ENCODE measurements around the gene POLR3F. TPM values are rescaled to one million over a fixed set of nuclear protein-coding genes. Genes with fewer than 3 reads are reported as not detected.

POLR3F gene
- total and polyA plus RNA-seq, 2 donors (not counting 1 experiment from before 2014, with no cell fraction given) = 2.9 to 13.1 TPM

DNA sequence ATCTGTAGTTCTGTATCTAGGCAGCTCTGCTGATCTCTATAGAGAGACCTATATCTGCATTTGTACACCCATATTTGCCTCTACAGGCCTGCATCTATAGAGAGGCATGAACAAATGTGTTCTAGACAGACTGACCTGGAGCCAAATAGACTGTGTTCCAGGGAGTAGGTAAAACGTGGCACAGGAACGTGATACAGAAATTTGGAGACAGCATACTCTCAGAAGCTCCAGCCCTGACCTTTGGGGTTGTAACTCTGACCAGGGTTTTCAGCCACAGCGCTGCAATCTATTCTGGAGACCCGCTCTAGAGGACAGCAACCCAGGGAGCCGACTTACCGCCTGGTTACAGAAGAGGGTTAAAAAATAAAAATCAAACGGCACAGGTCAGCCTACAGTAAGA, 28.9 kb downstream of the POLR3F start:
- TF ChIP-seq EZH2 (IDR thresholded peaks at IDR 0.05; ENCODE audit: borderline replicate concordance, insufficient read depth, low read depth, low read length, poor library complexity, severe bottlenecking) = no peak
- TF ChIP-seq, protein P1, sequence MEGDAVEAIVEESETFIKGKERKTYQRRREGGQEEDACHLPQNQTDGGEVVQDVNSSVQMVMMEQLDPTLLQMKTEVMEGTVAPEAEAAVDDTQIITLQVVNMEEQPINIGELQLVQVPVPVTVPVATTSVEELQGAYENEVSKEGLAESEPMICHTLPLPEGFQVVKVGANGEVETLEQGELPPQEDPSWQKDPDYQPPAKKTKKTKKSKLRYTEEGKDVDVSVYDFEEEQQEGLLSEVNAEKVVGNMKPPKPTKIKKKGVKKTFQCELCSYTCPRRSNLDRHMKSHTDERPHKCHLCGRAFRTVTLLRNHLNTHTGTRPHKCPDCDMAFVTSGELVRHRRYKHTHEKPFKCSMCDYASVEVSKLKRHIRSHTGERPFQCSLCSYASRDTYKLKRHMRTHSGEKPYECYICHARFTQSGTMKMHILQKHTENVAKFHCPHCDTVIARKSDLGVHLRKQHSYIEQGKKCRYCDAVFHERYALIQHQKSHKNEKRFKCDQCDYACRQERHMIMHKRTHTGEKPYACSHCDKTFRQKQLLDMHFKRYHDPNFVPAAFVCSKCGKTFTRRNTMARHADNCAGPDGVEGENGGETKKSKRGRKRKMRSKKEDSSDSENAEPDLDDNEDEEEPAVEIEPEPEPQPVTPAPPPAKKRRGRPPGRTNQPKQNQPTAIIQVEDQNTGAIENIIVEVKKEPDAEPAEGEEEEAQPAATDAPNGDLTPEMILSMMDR (IDR thresholded peaks at IDR 0.05) = no peak
- Histone ChIP-seq H3K9ac (ENCODE audit: low read length) (peak overlapping the region; percentile 92), H3K27ac (ENCODE audit: low read length in 2 of 2) (no peak overlapping the region), H4K20me1 (ENCODE audit: control insufficient read depth, insufficient read depth, low read length, poor library complexity, severe bottlenecking) (no peaks in the 10 kb centered on the region), H3K4me1 (ENCODE audit: control insufficient read depth in 2 of 2, insufficient read depth in 2 of 2, low read length in 2 of 2) (peaks cover 7 to 11% of the 10 kb centered on the region in 2 donors), H3K27me3 (replicated peaks in 1 of 4; ENCODE audit: control extremely low read depth in 1 of 4, control insufficient read depth in 3 of 4, insufficient read depth in 4 of 4, low read length in 3 of 4) (no peaks in the 10 kb centered on the region), H3K9me3 (ENCODE audit: control extremely low read depth in 1 of 3, control insufficient read depth in 2 of 3, insufficient read depth in 1 of 3, low read length in 2 of 3) (no peaks in the 10 kb centered on the region), H3K36me3 (replicated peaks in 1 of 2; ENCODE audit: control extremely low read depth in 1 of 2, control insufficient read depth in 1 of 2, extremely low read depth in 1 of 2, insufficient read depth in 2 of 2, low read length in 1 of 2) (peaks cover 0 to 15% of the 10 kb centered on the region in 2 experiments), H3K4me2 (replicated peaks; ENCODE audit: low read depth, low read length, poor library complexity, severe bottlenecking) (peak overlapping the region; percentile 74), H2AFZ (ENCODE audit: insufficient read depth, low read depth, low read length, poor library complexity, severe bottlenecking) (peak overlapping the region; percentile 97), H3K4me3 (ENCODE audit: control extremely low read depth in 1 of 5, extremely low read depth in 1 of 5, insufficient read depth in 1 of 5, low read depth in 2 of 5, low read length in 4 of 5) (peak overlapping the region in 3 of 5 experiments; percentile 87 to 96 (median 96)), H3K79me2 (ENCODE audit: control insufficient read depth, insufficient read depth, low read length) (peaks cover 5% of the 10 kb centered on the region)
- intact Hi-C loops (cut with micrococcal nuclease) = loop anchor here (2.0 kb wide), 3 partner anchors 83 to 925 kb away; partner anchors contain the start of genes DSTN and ZNF133
- WGBS (ENCODE audit: insufficient coverage) = 59% methylated on average over 3 of the region's 7 CpGs
- Mint-ChIP-seq H3K27ac (peak overlapping the region; percentile 46), H3K9me3 (ENCODE audit: insufficient read depth) (no peaks in the 10 kb centered on the region), H3K27me3 (no peaks in the 10 kb centered on the region), H3K4me3 (peak overlapping the region; percentile 98), H3K4me1 (peaks cover 18% of the 10 kb centered on the region)
- no peak for DNase-seq
- CTCF ChIA-PET = interaction anchor here (4.7 kb wide), 1 partner anchor 11 kb away, joined by 34 read pairs; the partner anchor contains the start of gene SEC23B
- POLR2A ChIA-PET = interaction anchor here (1.3 to 3.2 kb wide), 3 partner anchors 11 to 92 kb away, joined by 3 to 27 read pairs (median 6); partner anchors contain the start of genes DTD1, DZANK1, POLR3F and SEC23B
- no peak for ATAC-seq (ENCODE audit: low read depth)

Measured in B cell (primary cell).